ENCODE results near the gene ADGRG6.

The ADGRG6 gene

GRCh38 chr6:142291512-142291911 lies 10.3 kb upstream of the ADGRG6 start:
- no peak for DNase-seq (ENCODE audit: low read depth)

GRCh38 chr6:142292166-142292924 lies 9.5 kb upstream of the ADGRG6 start:
- no peak for DNase-seq (ENCODE audit: low read depth)

GRCh38 chr6:142293121-142293520 lies 8.7 kb upstream of the ADGRG6 start:
- no peak for DNase-seq (ENCODE audit: low read depth)

GRCh38 chr6:142294679-142295078 lies 7.1 kb upstream of the ADGRG6 start:
- no peak for DNase-seq (ENCODE audit: low read depth)

- no peak for DNase-seq (ENCODE audit: low read depth)
These were observed 4.7 kb upstream of the ADGRG6 start for GRCh38 chr6:142296975-142297604.

GRCh38 chr6:142297605-142297995 lies 4.2 kb upstream of the ADGRG6 start:
- DNase-seq (ENCODE audit: low read depth), result no peak

GRCh38 chr6:142297996-142298753 lies 3.6 kb upstream of the ADGRG6 start:
- DNase-seq (ENCODE audit: low read depth), result peak; percentile 91

- DNase-seq (ENCODE audit: low read depth), result peak; percentile 38
These were observed 1.5 kb upstream of the ADGRG6 start for GRCh38 chr6:142300302-142300701.

- DNase-seq (ENCODE audit: low read depth), result peak; percentile 86
These were observed 803 bp upstream of the ADGRG6 start for GRCh38 chr6:142300758-142301650.

- DNase-seq (ENCODE audit: low read depth), result no peak
These were observed 791 bp downstream of the ADGRG6 start for GRCh38 chr6:142302421-142303175.

- no peak for DNase-seq (ENCODE audit: low read depth)
These were observed 1.3 kb downstream of the ADGRG6 start for GRCh38 chr6:142303176-142303533.

- no peak for DNase-seq (ENCODE audit: low read depth)
These were observed 2.4 kb downstream of the ADGRG6 start for GRCh38 chr6:142304241-142304640.

GRCh38 chr6:142306736-142307135 lies 4.9 kb downstream of the ADGRG6 start:
- DNase-seq (ENCODE audit: low read depth), result no peak

- no peak for DNase-seq (ENCODE audit: low read depth)
These were observed 6.3 kb downstream of the ADGRG6 start for GRCh38 chr6:142307963-142308748.

- DNase-seq (ENCODE audit: low read depth), result no peak
These were observed 7.6 kb downstream of the ADGRG6 start for GRCh38 chr6:142309426-142309825.

- no peak for DNase-seq (ENCODE audit: low read depth)
These were observed 11.5 kb downstream of the ADGRG6 start for GRCh38 chr6:142313284-142313683.

- DNase-seq (ENCODE audit: low read depth), result no peak
These were observed 15.1 kb downstream of the ADGRG6 start for GRCh38 chr6:142316791-142317368.

GRCh38 chr6:142318714-142319113 lies 16.9 kb downstream of the ADGRG6 start:
- no peak for DNase-seq (ENCODE audit: low read depth)

- DNase-seq (ENCODE audit: low read depth), result no peak
These were observed 18.6 kb downstream of the ADGRG6 start for GRCh38 chr6:142320366-142320765.

GRCh38 chr6:142321451-142321850 lies 19.6 kb downstream of the ADGRG6 start:
- DNase-seq (ENCODE audit: low read depth), result no peak

All from HS-27A (cell line).